ENCODE results near the gene TXN2.
"Not testable (repeated sequence)": the region's sequence is repeated elsewhere in the genome, so short reads cannot be mapped to it uniquely, and the experiment has no call there.

Gene TXN2

GRCh38 chr22:36481393-36482168 is at the start of gene TXN2:
TXN2 (minus strand) TSS chr22:36481640; CDS start chr22:36480837, 803 bp downstream.
- DNase-seq, result peak; percentile 31

- DNase-seq, result peak; percentile 94
These were observed 47.6 kb upstream of the TXN2 start, which contains the start of gene EIF3D for GRCh38 chr22:36528795-36529751. EIF3D (minus strand) TSS chr22:36529166; CDS start chr22:36526121, 3,045 bp downstream.

- DNase-seq, result no peak
These were observed 46.9 kb upstream of the TXN2 start for GRCh38 chr22:36528341-36528740.

GRCh38 chr22:36522662-36523061 is 41.2 kb upstream of the TXN2 start:
- DNase-seq, result no peak

- no peak for DNase-seq
These were observed 39.0 kb upstream of the TXN2 start for GRCh38 chr22:36520423-36520822.

GRCh38 chr22:36519906-36520305 is 38.5 kb upstream of the TXN2 start:
- not testable (repeated sequence) for DNase-seq

- DNase-seq, result no peak
These were observed 33.3 kb upstream of the TXN2 start for GRCh38 chr22:36514766-36515165.

- DNase-seq, result no peak
These were observed 31.6 kb upstream of the TXN2 start for GRCh38 chr22:36512991-36513390.

- no peak for DNase-seq
These were observed 30.9 kb upstream of the TXN2 start for GRCh38 chr22:36512333-36512732.

- no peak for DNase-seq
These were observed 29.8 kb upstream of the TXN2 start for GRCh38 chr22:36510966-36511881.

GRCh38 chr22:36510384-36510783 is 28.9 kb upstream of the TXN2 start:
- no peak for DNase-seq

- DNase-seq, result no peak
These were observed 26.1 kb upstream of the TXN2 start for GRCh38 chr22:36507518-36508010.

GRCh38 chr22:36506637-36507517 is 25.4 kb upstream of the TXN2 start, which contains the start of gene FOXRED2:
FOXRED2 (minus strand) TSS chr22:36507040; CDS start chr22:36506422, 618 bp downstream.
- DNase-seq, result peak; percentile 52

- no peak for DNase-seq
These were observed 24.7 kb upstream of the TXN2 start for GRCh38 chr22:36505998-36506635.

- DNase-seq, result no peak
These were observed 16.6 kb upstream of the TXN2 start for GRCh38 chr22:36497910-36498665.

- DNase-seq, result no peak
These were observed 12.3 kb upstream of the TXN2 start for GRCh38 chr22:36493690-36494110.

GRCh38 chr22:36492109-36492508 is 10.7 kb upstream of the TXN2 start:
- DNase-seq, result no peak

GRCh38 chr22:36491155-36491554 is 9.7 kb upstream of the TXN2 start:
- DNase-seq, result no peak

GRCh38 chr22:36486619-36487384 is 5.4 kb upstream of the TXN2 start:
- no peak for DNase-seq

Data from cortex of kidney (tissue), 1 donor.